Endothelial cell (in vitro differentiated cells): Measurements from ENCODE around the gene ZRANB3. TPM values are rescaled to one million over a fixed set of nuclear protein-coding genes. Genes with fewer than 3 reads are reported as not detected.
"Not testable (repeated sequence)": the region's sequence is repeated elsewhere in the genome, so short reads cannot be mapped to it uniquely, and the experiment has no call there.

Experiments
- DNase-seq: peaks from one replicate; pipeline ENCODE4 v3.0.0; 2021; ENCODE audit warnings: low spot score
- H3K27ac Mint-ChIP-seq: one replicate; pipeline ENCODE4 v1.8.0; 2021; ENCODE audit warnings: mixed read lengths, inconsistent platforms; ENCODE audit not compliant: unreplicated experiment
- H3K27me3 Mint-ChIP-seq: one replicate; pipeline ENCODE4 v1.8.0; 2021; ENCODE audit warnings: mild to moderate bottlenecking, moderate library complexity, mixed read lengths, inconsistent platforms; ENCODE audit not compliant: unreplicated experiment
- H3K36me3 Mint-ChIP-seq: one replicate; pipeline ENCODE4 v1.8.0; 2021; ENCODE audit warnings: mild to moderate bottlenecking, low read depth, mixed read lengths, inconsistent platforms; ENCODE audit not compliant: unreplicated experiment
- H3K4me1 Mint-ChIP-seq: one replicate; pipeline ENCODE4 v1.8.0; 2021; ENCODE audit warnings: mild to moderate bottlenecking, mixed read lengths, inconsistent platforms; ENCODE audit not compliant: unreplicated experiment
- H3K4me3 Mint-ChIP-seq: one replicate; pipeline ENCODE4 v1.8.0; 2021; ENCODE audit warnings: mild to moderate bottlenecking, mixed read lengths, inconsistent platforms; ENCODE audit not compliant: unreplicated experiment
- H3K9me3 Mint-ChIP-seq: one replicate; pipeline ENCODE4 v1.8.0; 2021; ENCODE audit warnings: mixed read lengths, inconsistent platforms; ENCODE audit not compliant: unreplicated experiment
- total RNA-seq: library from RNA; stranded (reverse); fragmentation: NEBNext Ultra II Directional; extraction: Animal tissue kit (Norgen Biotek cat#: 25700); gene quantifications from one replicate; pipeline ENCODE4 v1.2.1, GENCODE V29; 2021; ENCODE audit not compliant: unreplicated experiment
- TF ChIP-seq, protein P1 (sequence below): fragments of 200-600 bp; sonication (generic); IDR thresholded peaks from one replicate; pipeline ENCODE4 v1.5.0; 2021; ENCODE audit warnings: antibody characterized with exemption; ENCODE audit not compliant: unreplicated experiment

Gene ZRANB3
- total RNA-seq, 1 donor from 2014 or later = 9.4 TPM

DNA sequence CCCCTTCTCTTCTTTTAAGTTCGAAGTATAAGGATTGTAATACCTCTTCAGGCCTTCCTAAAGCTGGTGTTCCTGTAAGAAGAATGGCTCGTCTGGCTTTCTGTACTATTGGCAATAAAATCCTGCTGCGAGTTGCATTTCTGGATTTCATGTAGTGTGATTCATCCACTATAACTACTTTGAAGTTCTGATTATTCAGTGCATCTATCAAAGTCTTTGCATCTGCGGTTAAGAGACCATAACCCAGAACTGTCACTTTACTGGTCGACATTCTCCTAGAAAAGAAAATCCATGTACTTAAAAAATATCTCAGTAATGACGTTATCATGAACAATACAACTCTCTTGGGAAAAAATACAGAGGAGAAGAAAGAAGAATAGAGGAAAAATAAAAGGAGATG is 181.1 kb downstream of the ZRANB3 start:
- TF ChIP-seq, protein P1, sequence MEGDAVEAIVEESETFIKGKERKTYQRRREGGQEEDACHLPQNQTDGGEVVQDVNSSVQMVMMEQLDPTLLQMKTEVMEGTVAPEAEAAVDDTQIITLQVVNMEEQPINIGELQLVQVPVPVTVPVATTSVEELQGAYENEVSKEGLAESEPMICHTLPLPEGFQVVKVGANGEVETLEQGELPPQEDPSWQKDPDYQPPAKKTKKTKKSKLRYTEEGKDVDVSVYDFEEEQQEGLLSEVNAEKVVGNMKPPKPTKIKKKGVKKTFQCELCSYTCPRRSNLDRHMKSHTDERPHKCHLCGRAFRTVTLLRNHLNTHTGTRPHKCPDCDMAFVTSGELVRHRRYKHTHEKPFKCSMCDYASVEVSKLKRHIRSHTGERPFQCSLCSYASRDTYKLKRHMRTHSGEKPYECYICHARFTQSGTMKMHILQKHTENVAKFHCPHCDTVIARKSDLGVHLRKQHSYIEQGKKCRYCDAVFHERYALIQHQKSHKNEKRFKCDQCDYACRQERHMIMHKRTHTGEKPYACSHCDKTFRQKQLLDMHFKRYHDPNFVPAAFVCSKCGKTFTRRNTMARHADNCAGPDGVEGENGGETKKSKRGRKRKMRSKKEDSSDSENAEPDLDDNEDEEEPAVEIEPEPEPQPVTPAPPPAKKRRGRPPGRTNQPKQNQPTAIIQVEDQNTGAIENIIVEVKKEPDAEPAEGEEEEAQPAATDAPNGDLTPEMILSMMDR = no peak
- no peaks in the 10 kb centered on the region for H3K27me3 Mint-ChIP-seq
- H3K27ac Mint-ChIP-seq = no peak overlapping the region
- H3K4me1 Mint-ChIP-seq = no peaks in the 10 kb centered on the region
- H3K36me3 Mint-ChIP-seq = peaks cover 8% of the 10 kb centered on the region
- H3K4me3 Mint-ChIP-seq = no peak overlapping the region
- H3K9me3 Mint-ChIP-seq = no peaks in the 10 kb centered on the region
- no peak for DNase-seq

DNA sequence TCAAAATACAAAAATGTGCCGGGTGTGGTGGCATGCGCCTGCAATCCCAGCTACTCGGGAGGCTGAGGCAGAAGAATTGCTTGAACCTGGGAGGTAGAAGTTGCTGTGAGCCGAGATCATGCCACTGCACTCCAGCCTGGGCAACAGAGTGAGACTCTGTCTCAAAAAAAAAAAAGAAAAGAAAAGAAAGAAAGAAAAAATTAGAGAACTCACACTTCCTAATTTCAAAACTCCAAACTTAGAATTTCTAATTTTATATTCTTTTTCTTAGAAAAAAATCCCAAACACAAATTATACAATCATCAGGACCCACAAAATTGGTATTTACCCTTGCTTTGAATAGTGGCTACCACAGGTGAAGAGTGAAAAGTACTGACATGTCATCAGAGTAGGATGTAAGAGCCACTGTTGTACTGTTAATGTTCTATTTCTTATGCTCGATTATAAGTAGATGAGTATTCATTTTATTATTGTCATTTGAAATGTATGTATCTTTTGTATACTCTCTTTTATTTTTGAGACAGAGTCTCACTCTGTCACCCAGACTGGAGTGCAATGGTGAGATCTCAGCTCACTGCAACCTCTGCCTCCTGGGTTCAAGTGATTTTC is 182.8 kb downstream of the ZRANB3 start:
- H3K4me3 Mint-ChIP-seq, H3K4me1 Mint-ChIP-seq, DNase-seq, H3K27ac Mint-ChIP-seq, H3K36me3 Mint-ChIP-seq, H3K27me3 Mint-ChIP-seq, H3K9me3 Mint-ChIP-seq: not testable (repeated sequence)

GRCh38 chr2:135337071-135337470 is 193.9 kb downstream of the ZRANB3 start:
- no peak overlapping the region for H3K27ac Mint-ChIP-seq
- H3K9me3 Mint-ChIP-seq = no peaks in the 10 kb centered on the region
- TF ChIP-seq, protein P1 = no peak
- no peak for DNase-seq
- H3K4me3 Mint-ChIP-seq = no peak overlapping the region
- H3K4me1 Mint-ChIP-seq = no peaks in the 10 kb centered on the region
- peaks cover 8% of the 10 kb centered on the region for H3K36me3 Mint-ChIP-seq
- H3K27me3 Mint-ChIP-seq = no peaks in the 10 kb centered on the region

GRCh38 chr2:135335256-135335655 is 195.8 kb downstream of the ZRANB3 start:
- H3K27me3 Mint-ChIP-seq = no peaks in the 10 kb centered on the region

GRCh38 chr2:135327146-135327545 is 203.9 kb downstream of the ZRANB3 start:
- no peaks in the 10 kb centered on the region for H3K27me3 Mint-ChIP-seq
- no peak overlapping the region for H3K27ac Mint-ChIP-seq
- H3K4me3 Mint-ChIP-seq = no peak overlapping the region
- TF ChIP-seq, protein P1 = no peak
- no peaks in the 10 kb centered on the region for H3K4me1 Mint-ChIP-seq
- H3K36me3 Mint-ChIP-seq = no peaks in the 10 kb centered on the region
- H3K9me3 Mint-ChIP-seq = peaks cover 5% of the 10 kb centered on the region
- DNase-seq = no peak

More at GRCh38 chr2:135335256-135335655, 195.8 kb downstream of the ZRANB3 start:
- Mint-ChIP-seq H3K36me3 (no peaks in the 10 kb centered on the region), H3K9me3 (no peaks in the 10 kb centered on the region), H3K27ac (no peak overlapping the region), H3K4me3 (no peak overlapping the region), H3K4me1 (no peaks in the 10 kb centered on the region)
- no peak for DNase-seq
- TF ChIP-seq, protein P1 = no peak
